ENCODE measurements around the gene GTF2IRD2. TPM values are rescaled to one million over a fixed set of nuclear protein-coding genes. Genes with fewer than 3 reads are reported as not detected.
"Not testable (repeated sequence)": the region's sequence is repeated elsewhere in the genome, so short reads cannot be mapped to it uniquely, and the experiment has no call there.

GTF2IRD2 gene
- total RNA-seq, 2 donors from 2014 or later: 4.4 to 13.4 TPM

DNA sequence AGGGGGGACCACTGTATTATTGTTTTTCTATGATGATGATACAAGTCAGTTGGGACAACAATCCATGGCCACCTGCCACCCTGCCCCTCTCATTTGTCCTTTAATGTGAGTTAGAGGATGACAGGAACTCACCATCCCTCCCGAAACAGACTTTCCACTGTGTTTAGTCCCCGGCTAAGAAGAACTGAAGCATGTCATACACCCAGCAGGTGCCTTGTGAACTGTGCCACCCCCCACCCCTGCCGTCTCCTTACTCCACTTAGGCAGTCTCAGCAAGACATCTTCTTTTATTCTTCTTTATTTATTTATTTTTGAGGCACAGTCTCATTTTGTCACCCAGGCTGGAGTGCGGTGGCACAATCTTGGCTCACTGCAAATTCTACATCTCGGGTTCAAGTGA lies 30.1 kb downstream of the GTF2IRD2 start:
- not testable (repeated sequence) for H3K27ac Mint-ChIP-seq; ATAC-seq (replicated peaks in 1 of 2); H3K36me3 Mint-ChIP-seq (ENCODE audit: insufficient read depth in 2 of 2); H3K4me3 Mint-ChIP-seq; H3K9me3 Mint-ChIP-seq; H3K4me1 Mint-ChIP-seq (ENCODE audit: low read depth); H3K27me3 Mint-ChIP-seq (ENCODE audit: low read depth); DNase-seq

DNA sequence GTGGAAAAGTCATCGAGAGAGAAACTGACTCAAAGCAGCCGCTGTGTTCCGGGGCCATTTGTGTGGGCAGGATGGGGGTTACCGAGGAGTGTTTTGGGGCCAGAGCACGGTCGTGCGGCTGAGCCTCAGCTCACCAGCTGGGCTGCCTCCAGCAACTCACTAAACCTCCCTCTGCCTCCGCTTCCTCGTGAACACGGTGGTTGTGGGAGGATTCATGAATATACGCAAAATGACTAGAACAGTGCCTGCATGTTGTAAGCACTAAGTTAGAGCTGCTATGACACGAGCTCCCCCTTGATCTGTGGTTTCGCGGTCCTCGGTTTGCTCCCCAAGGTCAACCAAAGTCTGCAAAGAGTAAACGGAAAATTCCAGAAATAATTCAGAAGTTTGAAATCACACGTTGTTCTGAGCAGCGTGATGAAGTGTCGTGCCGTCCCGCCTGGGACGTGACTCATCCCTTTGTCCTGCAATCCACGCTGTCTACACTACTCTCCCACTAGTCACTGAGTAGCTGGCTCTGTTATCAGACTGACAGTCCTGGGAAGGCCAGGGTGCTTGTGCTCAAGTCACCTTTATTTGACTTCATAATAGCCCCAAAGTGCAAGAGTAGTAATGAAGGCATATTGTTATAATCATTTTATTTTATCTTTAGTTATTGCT lies 31.1 kb downstream of the GTF2IRD2 start:
- H3K9me3 Mint-ChIP-seq; H3K4me1 Mint-ChIP-seq (ENCODE audit: low read depth); H3K4me3 Mint-ChIP-seq; DNase-seq; H3K27ac Mint-ChIP-seq; H3K27me3 Mint-ChIP-seq (ENCODE audit: low read depth); H3K36me3 Mint-ChIP-seq (ENCODE audit: insufficient read depth in 2 of 2): not testable (repeated sequence)
- ATAC-seq (replicated peaks in 1 of 2): peak; percentile 85 to 93

DNA sequence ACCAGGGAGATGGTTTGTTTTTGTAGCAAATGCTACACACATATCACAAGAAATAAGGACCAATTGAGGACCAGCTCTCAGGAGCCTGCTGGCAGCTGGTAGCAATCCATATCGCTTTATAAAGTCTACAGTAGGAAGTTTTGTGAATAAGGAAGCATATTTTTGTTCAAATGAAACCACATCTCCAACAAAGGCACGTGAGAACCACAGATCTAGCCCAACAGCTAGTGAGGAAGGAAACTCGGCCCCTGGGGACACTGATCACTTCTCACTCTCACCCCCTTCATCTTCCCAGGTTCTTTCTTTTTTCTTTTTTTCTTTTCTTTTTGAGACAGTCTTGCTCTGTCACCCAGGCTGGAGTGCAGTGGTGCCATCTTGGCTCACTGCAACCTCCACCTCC lies 35.5 kb downstream of the GTF2IRD2 start:
- not testable (repeated sequence) for H3K27me3 Mint-ChIP-seq (ENCODE audit: low read depth); H3K36me3 Mint-ChIP-seq (ENCODE audit: insufficient read depth in 2 of 2); H3K4me1 Mint-ChIP-seq (ENCODE audit: low read depth); H3K27ac Mint-ChIP-seq; DNase-seq; ATAC-seq (replicated peaks in 1 of 2); H3K4me3 Mint-ChIP-seq; H3K9me3 Mint-ChIP-seq

DNA sequence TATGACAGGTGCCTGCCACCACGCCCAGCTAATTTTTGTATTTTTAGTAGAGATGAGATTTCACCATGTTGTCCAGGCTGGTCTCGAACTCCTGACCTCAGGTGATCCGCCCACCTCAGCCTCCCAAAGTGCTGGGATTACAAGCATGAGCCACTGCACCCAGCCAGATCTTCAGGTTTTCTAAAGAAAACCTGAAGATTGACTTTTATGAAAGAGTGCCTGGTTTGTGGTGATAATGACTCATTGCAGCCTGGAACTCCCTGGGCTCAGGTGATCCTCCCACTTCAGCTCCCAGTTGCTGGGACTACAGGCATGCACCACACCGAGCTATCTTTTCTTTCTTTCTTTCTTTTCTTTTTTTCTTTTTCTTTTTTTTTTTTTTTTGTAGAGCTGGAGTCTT lies 52.8 kb downstream of the GTF2IRD2 start:
- H3K36me3 Mint-ChIP-seq (ENCODE audit: insufficient read depth in 2 of 2); H3K4me3 Mint-ChIP-seq; H3K9me3 Mint-ChIP-seq; H3K27me3 Mint-ChIP-seq (ENCODE audit: low read depth); H3K4me1 Mint-ChIP-seq (ENCODE audit: low read depth); H3K27ac Mint-ChIP-seq: not testable (repeated sequence)
- peak; percentile 9 to 29 for DNase-seq
- ATAC-seq (replicated peaks in 1 of 2): peak; percentile 59 to 72

DNA sequence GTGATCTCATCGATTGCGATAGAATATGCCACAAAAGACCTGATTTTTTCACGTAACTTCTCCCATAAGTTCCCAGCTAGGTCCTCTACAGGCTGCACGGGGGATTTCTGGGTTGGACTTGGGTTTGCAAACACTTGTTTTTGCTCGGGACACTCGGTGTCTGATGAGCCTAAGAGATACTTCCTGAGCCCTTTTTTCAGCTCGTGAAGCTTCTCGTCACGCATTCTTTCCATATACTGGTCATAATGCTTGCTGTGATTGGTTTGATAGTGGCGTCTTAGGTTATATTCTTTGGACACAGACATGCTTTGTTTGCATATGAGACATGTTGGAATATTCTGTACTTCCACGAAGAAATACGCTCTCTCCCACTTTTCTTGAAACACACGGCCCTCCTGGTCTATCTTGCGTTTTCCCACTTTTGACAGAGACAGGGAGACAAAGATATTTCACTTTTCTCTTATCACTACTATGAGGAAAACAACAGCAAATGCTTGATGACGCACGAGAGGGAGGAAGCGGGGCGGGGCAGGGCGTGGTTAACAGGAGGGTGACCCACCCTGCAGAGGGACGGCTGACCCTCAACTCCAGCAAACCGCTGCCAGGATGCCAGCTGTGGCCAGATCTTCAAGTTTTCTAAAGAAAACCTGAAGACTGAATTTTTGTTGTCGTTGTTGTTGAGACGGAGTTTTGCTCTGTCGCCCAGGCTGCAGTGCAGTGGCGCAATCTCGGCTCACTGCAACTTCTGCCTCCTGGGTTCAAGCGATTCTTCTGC lies 53.4 kb downstream of the GTF2IRD2 start:
- not testable (repeated sequence) for H3K9me3 Mint-ChIP-seq; H3K4me3 Mint-ChIP-seq; H3K27ac Mint-ChIP-seq; H3K27me3 Mint-ChIP-seq (ENCODE audit: low read depth); H3K36me3 Mint-ChIP-seq (ENCODE audit: insufficient read depth in 2 of 2); H3K4me1 Mint-ChIP-seq (ENCODE audit: low read depth); DNase-seq
- ATAC-seq (replicated peaks in 1 of 2): peak; percentile 19 to 24

DNA sequence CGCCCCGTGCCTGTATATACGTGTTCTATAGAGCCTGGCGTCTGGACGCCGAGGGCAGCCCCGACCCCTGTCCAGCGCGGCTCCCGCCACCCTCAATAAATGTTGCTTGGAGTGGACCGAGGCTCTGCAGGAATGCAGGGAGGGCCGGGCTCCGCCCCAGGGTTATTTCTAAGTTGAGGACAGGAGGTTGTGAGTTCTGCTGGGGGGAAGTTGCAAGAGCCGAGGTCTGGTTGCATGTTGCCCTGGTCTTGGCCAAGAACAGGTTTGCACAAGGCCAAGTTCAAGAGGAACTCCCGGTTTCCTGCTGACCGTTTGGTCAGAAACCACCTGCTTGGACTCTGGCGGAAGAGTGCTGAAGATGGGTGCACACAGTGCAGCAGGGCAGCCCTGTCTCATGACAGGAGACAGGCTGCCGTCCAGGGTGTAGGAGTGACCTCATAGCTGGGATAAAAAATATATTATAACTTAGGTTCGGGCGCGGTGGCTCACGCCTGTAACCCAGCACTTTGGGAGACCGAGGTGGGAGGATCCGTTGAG lies 62.1 kb downstream of the GTF2IRD2 start:
- not testable (repeated sequence) for ATAC-seq (replicated peaks in 1 of 2); H3K4me3 Mint-ChIP-seq; H3K4me1 Mint-ChIP-seq (ENCODE audit: low read depth); DNase-seq; H3K36me3 Mint-ChIP-seq (ENCODE audit: insufficient read depth in 2 of 2); H3K27me3 Mint-ChIP-seq (ENCODE audit: low read depth); H3K9me3 Mint-ChIP-seq; H3K27ac Mint-ChIP-seq

DNA sequence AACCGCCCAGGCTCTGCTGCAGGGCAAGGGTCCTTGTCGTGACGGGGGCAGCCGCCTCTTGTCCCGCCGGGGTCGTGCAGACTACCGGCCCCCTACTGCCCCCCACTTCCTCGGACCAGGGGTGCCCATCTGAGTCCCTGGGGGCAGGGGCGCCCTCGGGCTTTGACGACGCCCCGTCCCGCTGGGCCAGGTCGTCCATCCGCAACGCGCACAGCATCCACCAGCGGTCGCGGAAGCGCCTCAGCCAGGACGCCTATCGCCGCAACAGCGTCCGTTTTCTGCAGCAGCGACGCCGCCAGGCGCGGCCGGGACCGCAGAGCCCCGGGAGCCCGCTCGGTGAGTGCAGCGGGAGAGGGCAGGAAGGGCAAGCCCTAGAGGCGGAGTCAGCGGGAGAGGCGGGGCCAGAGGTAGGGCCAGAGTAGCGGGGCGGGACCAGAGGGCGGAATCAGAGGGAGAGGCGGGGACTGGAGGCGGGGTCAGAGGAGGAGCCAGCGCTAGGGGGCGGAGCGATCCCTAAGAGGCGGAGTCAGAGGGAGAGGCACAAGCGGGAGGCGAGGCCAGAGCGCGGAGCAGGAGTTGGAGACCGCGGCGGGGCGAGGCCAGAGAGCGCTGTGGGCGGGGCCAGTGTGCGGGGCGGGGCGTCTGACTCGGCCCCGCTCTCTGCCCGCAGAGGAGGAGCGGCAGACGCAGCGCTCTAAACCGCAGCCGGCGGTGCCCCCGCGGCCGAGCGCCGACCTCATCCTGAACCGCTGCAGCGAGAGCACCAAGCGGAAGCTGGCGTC lies 62.8 kb downstream of the GTF2IRD2 start:
- ATAC-seq (replicated peaks in 1 of 2) (peak; percentile 95 to 96), DNase-seq (peak; percentile 97 to 98)
- H3K36me3 Mint-ChIP-seq (ENCODE audit: insufficient read depth in 2 of 2); H3K9me3 Mint-ChIP-seq; H3K27me3 Mint-ChIP-seq (ENCODE audit: low read depth); H3K4me1 Mint-ChIP-seq (ENCODE audit: low read depth); H3K27ac Mint-ChIP-seq: not testable (repeated sequence)
- peak overlapping the region; percentile 22 to 40 for H3K4me3 Mint-ChIP-seq

DNA sequence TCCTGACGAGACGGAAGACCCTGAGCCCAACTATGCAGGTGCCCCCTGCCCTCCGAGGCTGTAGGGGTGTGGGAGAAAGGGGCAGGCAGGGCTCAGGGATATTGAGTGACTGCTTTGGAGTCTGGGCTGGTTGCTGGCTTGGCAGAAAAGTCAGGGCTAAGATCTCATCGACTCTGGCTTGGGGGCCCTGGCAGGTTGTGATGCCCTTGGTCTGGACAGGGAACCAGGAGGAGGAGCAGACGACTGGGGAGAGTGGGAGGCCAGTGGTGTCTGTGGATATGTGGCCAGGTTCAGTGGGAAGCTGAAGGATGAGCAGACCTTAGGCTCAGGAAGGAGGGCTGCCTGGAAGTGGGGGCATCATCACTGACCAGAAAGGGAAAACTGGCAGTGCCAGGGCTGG lies 67.8 kb downstream of the GTF2IRD2 start:
- H3K27ac Mint-ChIP-seq; H3K36me3 Mint-ChIP-seq (ENCODE audit: insufficient read depth in 2 of 2); H3K27me3 Mint-ChIP-seq (ENCODE audit: low read depth); H3K4me3 Mint-ChIP-seq; ATAC-seq (replicated peaks in 1 of 2); DNase-seq; H3K4me1 Mint-ChIP-seq (ENCODE audit: low read depth); H3K9me3 Mint-ChIP-seq: not testable (repeated sequence)

DNA sequence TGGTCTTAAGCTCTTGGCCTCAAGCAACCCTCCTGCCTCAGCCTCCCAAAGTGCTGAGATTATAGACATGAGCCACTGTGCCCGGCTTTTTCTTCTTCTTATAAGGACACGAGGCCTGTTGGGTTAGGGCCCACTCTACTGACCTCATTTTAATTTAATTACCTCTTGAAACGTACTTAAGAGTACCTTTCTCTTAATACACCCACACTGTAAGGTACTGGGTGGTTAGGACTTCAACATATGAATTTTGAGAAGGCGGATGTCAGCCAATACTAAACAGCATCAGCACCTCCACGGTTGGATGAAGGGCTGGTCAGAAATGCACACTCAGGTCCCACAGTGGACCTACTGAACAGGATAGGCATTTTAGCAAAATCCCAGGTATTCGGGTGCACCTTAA lies 69.7 kb downstream of the GTF2IRD2 start:
- not testable (repeated sequence) for H3K4me1 Mint-ChIP-seq (ENCODE audit: low read depth); H3K9me3 Mint-ChIP-seq; H3K4me3 Mint-ChIP-seq; H3K36me3 Mint-ChIP-seq (ENCODE audit: insufficient read depth in 2 of 2); DNase-seq; H3K27ac Mint-ChIP-seq; H3K27me3 Mint-ChIP-seq (ENCODE audit: low read depth); ATAC-seq (replicated peaks in 1 of 2)

DNA sequence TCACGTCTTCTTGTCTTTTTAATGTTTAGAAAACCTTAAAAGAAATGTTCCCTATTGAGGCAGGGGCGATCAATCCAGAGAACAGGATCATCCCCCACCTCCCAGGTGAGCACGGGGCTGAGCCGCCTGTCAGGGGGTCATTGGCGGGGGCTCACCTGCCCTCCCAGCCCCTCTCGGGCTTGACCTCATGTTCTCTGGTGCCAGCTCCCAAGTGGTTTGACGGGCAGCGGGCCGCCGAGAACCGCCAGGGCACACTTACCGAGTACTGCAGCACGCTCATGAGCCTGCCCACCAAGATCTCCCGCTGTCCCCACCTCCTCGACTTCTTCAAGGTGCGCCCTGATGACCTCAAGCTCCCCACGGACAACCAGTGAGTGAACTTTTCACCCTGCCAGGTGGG lies 72.4 kb downstream of the GTF2IRD2 start:
- not testable (repeated sequence) for H3K27ac Mint-ChIP-seq; ATAC-seq (replicated peaks in 1 of 2); H3K36me3 Mint-ChIP-seq (ENCODE audit: insufficient read depth in 2 of 2); DNase-seq; H3K27me3 Mint-ChIP-seq (ENCODE audit: low read depth); H3K4me1 Mint-ChIP-seq (ENCODE audit: low read depth); H3K4me3 Mint-ChIP-seq; H3K9me3 Mint-ChIP-seq

DNA sequence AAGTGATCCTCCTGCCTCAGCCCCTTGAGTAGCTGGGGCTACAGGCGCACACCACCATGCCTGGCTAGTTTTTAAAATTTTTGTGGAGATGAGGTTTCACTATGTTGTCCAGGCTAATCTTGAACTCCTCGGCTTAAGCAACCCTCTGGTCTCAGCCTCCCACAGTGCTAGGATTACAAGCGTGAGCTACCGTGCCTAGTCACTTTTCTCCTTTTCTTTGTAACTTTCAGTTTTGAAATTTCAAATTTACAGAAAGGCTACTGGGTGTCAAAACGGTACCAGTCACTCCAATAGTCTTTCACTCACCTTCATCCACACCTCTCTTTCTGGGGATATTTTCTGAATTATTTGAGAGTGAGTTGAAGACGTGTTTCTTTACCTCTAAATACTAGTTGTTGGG lies 76.3 kb downstream of the GTF2IRD2 start:
- not testable (repeated sequence) for H3K4me3 Mint-ChIP-seq; H3K36me3 Mint-ChIP-seq (ENCODE audit: insufficient read depth in 2 of 2); H3K27me3 Mint-ChIP-seq (ENCODE audit: low read depth); H3K4me1 Mint-ChIP-seq (ENCODE audit: low read depth); DNase-seq; H3K27ac Mint-ChIP-seq; H3K9me3 Mint-ChIP-seq
- ATAC-seq (replicated peaks in 1 of 2): peak; percentile 79 to 90

DNA sequence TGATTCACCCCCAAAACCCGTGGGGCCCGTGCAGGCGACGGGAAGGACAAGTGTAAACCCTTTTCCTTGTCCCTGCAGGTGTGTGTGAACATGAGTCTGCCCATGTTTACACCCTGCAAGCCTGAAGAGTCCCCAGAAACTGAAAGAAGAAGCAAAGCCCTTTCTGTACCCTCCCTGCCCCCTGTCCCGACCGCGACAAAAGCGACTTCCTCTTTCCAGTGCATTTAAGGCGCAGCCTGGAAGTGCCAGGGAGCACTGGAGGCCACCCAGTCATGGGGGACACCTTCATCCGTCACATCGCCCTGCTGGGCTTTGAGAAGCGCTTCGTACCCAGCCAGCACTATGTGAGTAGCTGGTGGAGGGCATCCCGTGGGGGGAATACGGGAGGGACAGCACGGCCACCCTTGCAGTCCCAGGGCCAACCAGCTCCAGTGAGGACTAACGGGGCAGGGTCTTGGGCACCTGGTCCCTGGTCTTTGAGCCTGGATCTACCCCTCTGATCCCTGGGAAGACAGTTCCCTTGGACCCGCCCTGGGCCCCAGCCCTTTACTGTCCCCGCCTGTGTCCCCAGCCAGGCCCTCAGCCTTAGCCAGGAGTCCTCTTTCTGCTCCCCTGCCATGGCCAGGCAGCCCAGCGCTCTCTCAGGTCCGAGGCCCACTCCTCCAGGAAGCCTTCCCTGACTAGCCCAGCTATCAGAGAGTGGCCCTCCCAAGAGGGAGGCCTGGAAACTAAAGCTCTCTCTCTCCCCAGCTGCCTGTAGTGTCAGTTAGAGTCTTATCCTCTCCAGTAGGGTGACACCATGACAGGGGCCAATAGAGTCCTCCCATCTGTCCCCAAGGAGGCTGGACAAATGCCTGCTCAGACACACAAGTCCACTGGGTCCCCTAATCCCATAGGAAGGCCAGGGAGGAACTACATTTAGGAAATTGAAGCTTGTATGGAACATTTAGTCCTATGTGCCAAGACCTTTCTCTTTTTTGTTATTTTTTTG lies 77.3 kb downstream of the GTF2IRD2 start, which contains the start of gene NCF1:
TSS of gene NCF1 (plus strand) at position 252 of the 991 bp plus-strand sequence. CDS start at position 273, 21 bp downstream.
- H3K27ac Mint-ChIP-seq; H3K4me1 Mint-ChIP-seq (ENCODE audit: low read depth); H3K9me3 Mint-ChIP-seq; H3K4me3 Mint-ChIP-seq; H3K27me3 Mint-ChIP-seq (ENCODE audit: low read depth); DNase-seq; ATAC-seq (replicated peaks in 1 of 2); H3K36me3 Mint-ChIP-seq (ENCODE audit: insufficient read depth in 2 of 2): not testable (repeated sequence)
